Activated CD8-positive, alpha-beta memory T cell treated with anti-CD3 and anti-CD28 coated beads for 4 hours (primary cell): ENCODE results near the gene TREM1.
"Not testable (repeated sequence)": the region's sequence is repeated elsewhere in the genome, so short reads cannot be mapped to it uniquely, and the experiment has no call there.

Experiments
- DNase-seq, 2 donors: peaks; one replicate each; pipeline ENCODE4 v3.0.0-alpha.2; 2020; ENCODE audit warnings: low read depth in 2 of 2

The TREM1 gene

GRCh38 chr6:41297248-41297647 lies 10.8 kb upstream of the TREM1 start:
- not testable (repeated sequence) for DNase-seq

- no peak for DNase-seq
These were observed 7.9 kb upstream of the TREM1 start for GRCh38 chr6:41294214-41294872.

GRCh38 chr6:41291717-41292116 lies 5.2 kb upstream of the TREM1 start:
- DNase-seq = no peak

- DNase-seq = no peak
These were observed 3.3 kb upstream of the TREM1 start for GRCh38 chr6:41289815-41290214.

- no peak for DNase-seq
These were observed 2.3 kb upstream of the TREM1 start for GRCh38 chr6:41288754-41289129.

- DNase-seq = no peak
These were observed 1.7 kb upstream of the TREM1 start for GRCh38 chr6:41288030-41288753.

GRCh38 chr6:41284726-41285125 lies 1.8 kb downstream of the TREM1 start:
- DNase-seq = no peak

- no peak for DNase-seq
These were observed 2.9 kb downstream of the TREM1 start for GRCh38 chr6:41283600-41283999.

- DNase-seq = no peak
These were observed 6.0 kb downstream of the TREM1 start for GRCh38 chr6:41280381-41281057.

GRCh38 chr6:41278699-41279405 lies 7.6 kb downstream of the TREM1 start:
- peak; percentile 33 to 34 for DNase-seq

- no peak for DNase-seq
These were observed 8.9 kb downstream of the TREM1 start for GRCh38 chr6:41277605-41278004.

- no peak for DNase-seq
These were observed 11.0 kb downstream of the TREM1 start for GRCh38 chr6:41275489-41275888.

- DNase-seq = no peak
These were observed 12.2 kb downstream of the TREM1 start for GRCh38 chr6:41274256-41274655.

GRCh38 chr6:41273714-41274113 lies 12.8 kb downstream of the TREM1 start:
- DNase-seq = no peak

- DNase-seq = no peak
These were observed 13.8 kb downstream of the TREM1 start for GRCh38 chr6:41272591-41273240.

GRCh38 chr6:41271901-41272395 lies 14.5 kb downstream of the TREM1 start:
- no peak for DNase-seq

- no peak for DNase-seq
These were observed 16.8 kb downstream of the TREM1 start for GRCh38 chr6:41269716-41270115.

- DNase-seq = no peak
These were observed 17.3 kb downstream of the TREM1 start for GRCh38 chr6:41269166-41269565.

GRCh38 chr6:41268478-41268877 lies 18.0 kb downstream of the TREM1 start:
- no peak for DNase-seq

- no peak for DNase-seq
These were observed 19.9 kb downstream of the TREM1 start for GRCh38 chr6:41266541-41266940.

GRCh38 chr6:41263267-41263666 lies 23.2 kb downstream of the TREM1 start:
- no peak for DNase-seq

- no peak for DNase-seq
These were observed 24.1 kb downstream of the TREM1 start for GRCh38 chr6:41262401-41262800.
